ENCODE data around the gene ZNF865.

DNA sequence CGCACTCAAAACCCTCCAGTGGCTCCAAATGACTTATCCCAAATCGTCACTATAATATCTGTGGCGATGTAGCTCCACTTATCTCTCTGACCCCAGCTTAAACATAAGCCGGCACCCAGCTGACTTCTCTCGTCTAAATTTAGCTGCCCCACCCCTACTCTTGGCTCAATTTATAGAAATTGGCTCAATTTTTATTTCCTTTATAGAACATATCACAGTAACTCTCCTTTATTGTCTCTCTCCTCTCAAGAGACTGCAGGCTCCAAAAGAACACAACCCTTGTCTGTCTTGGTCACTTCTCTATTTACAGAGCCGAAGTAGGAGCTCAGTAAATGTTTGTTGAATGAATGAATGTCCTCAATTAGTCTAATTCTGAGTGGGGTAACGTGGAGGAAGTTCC, 18.1 kb downstream of the ZNF865 start:
- TF ChIP-seq, protein P1, sequence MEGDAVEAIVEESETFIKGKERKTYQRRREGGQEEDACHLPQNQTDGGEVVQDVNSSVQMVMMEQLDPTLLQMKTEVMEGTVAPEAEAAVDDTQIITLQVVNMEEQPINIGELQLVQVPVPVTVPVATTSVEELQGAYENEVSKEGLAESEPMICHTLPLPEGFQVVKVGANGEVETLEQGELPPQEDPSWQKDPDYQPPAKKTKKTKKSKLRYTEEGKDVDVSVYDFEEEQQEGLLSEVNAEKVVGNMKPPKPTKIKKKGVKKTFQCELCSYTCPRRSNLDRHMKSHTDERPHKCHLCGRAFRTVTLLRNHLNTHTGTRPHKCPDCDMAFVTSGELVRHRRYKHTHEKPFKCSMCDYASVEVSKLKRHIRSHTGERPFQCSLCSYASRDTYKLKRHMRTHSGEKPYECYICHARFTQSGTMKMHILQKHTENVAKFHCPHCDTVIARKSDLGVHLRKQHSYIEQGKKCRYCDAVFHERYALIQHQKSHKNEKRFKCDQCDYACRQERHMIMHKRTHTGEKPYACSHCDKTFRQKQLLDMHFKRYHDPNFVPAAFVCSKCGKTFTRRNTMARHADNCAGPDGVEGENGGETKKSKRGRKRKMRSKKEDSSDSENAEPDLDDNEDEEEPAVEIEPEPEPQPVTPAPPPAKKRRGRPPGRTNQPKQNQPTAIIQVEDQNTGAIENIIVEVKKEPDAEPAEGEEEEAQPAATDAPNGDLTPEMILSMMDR (conservative IDR thresholded peaks at IDR 0.05 in 1 of 2, IDR thresholded peaks at IDR 0.05 in 1 of 2; ENCODE audit: low read depth in 1 of 2, low read length in 2 of 2), result no peak
- TF ChIP-seq EZH2 (IDR thresholded peaks at IDR 0.05; ENCODE audit: low read length, missing control alignments), result no peak

Measured in fibroblast of lung (primary cell).